Skin epidermis (tissue), 12 donors: ENCODE measurements around the gene SLFN12L.

Source experiments
- H3K27ac ChIP-seq, 21 experiments: fragments of 200-600 bp; sonication (generic) in 11 of 21; one replicate each; pipeline ENCODE4 v1.5.0; 2020; ENCODE audit warnings: mild to moderate bottlenecking in 3 of 21, inconsistent platforms in 2 of 21, moderate library complexity in 2 of 21
- H3K4me3 ChIP-seq, 7 experiments: fragments of 200-600 bp; sonication (generic) in 2 of 7; one replicate each; pipeline ENCODE4 v1.5.0; 2020; ENCODE audit warnings: inconsistent platforms in 2 of 7, mild to moderate bottlenecking in 2 of 7, moderate library complexity in 1 of 7

The SLFN12L gene

GRCh38 chr17:35449371-35449931, 88.0 kb downstream of the SLFN12L start:
- no peak overlapping the region for H3K27ac ChIP-seq
- H3K4me3 ChIP-seq, result peak overlapping the region in 2 of 7 experiments; percentile 15 to 54

- H3K27ac ChIP-seq, result peak overlapping the region in 9 of 21 experiments; percentile 27 to 74 (median 37)
Observed at GRCh38 chr17:35448899-35449227, 88.6 kb downstream of the SLFN12L start.

GRCh38 chr17:35448214-35448898, 89.1 kb downstream of the SLFN12L start, which contains the start of gene SLFN13:
SLFN13 (minus strand) TSS chr17:35448766; CDS start chr17:35445680, 3,086 bp downstream.
- H3K27ac ChIP-seq, result peak within 1 kb of the TSS in 19 of 21 experiments; percentile 13 to 77 (median 57)
- peak within 1 kb of the TSS; percentile 38 to 55 (median 45) for H3K4me3 ChIP-seq

More at GRCh38 chr17:35448899-35449227, 88.6 kb downstream of the SLFN12L start:
- peak overlapping the region; percentile 38 to 55 (median 45) for H3K4me3 ChIP-seq

GRCh38 chr17:35447499-35447898, 90.0 kb downstream of the SLFN12L start:
- Histone ChIP-seq H3K27ac (peak overlapping the region in 8 of 21 experiments; percentile 14 to 77 (median 66)), H3K4me3 (peak overlapping the region in 3 of 7 experiments; percentile 38 to 55 (median 45))

GRCh38 chr17:35438433-35438832, 99.0 kb downstream of the SLFN12L start:
- H3K4me3 ChIP-seq, result no peak overlapping the region
- H3K27ac ChIP-seq, result no peak overlapping the region

GRCh38 chr17:35433075-35433894, 104.2 kb downstream of the SLFN12L start:
- Histone ChIP-seq H3K27ac (peak overlapping the region; percentile 49 to 96 (median 85)), H3K4me3 (peak overlapping the region; percentile 47 to 66 (median 50))

GRCh38 chr17:35432176-35433074, 105.1 kb downstream of the SLFN12L start, which contains the start of gene SLFN12:
SLFN12 (minus strand) TSS chr17:35432500; CDS start chr17:35423028, 9,472 bp downstream.
- H3K27ac ChIP-seq, result peak within 1 kb of the TSS; percentile 49 to 96 (median 85)
- peak within 1 kb of the TSS; percentile 47 to 66 (median 50) for H3K4me3 ChIP-seq

- no peak overlapping the region for H3K4me3 ChIP-seq
- no peak overlapping the region for H3K27ac ChIP-seq
Observed at GRCh38 chr17:35429702-35430101, 107.8 kb downstream of the SLFN12L start.

- H3K27ac ChIP-seq, result no peak overlapping the region
- H3K4me3 ChIP-seq, result no peak overlapping the region
Observed at GRCh38 chr17:35428229-35428628, 109.2 kb downstream of the SLFN12L start.

- Histone ChIP-seq H3K4me3 (no peak overlapping the region), H3K27ac (no peak overlapping the region)
Observed at GRCh38 chr17:35423761-35424160, 113.7 kb downstream of the SLFN12L start.
